WTC11 (cell line): ENCODE results near the gene SLC2A5.

ENCODE experiments used
- CTCF ChIP-seq: fragments of 200-600 bp; IDR thresholded peaks from 2 replicates; pipeline ENCODE4 v1.8.0; 2022; ENCODE audit warnings: antibody characterized with exemption
- E2F5 ChIP-seq: sonication (generic); formaldehyde crosslinking; IDR thresholded peaks from 2 replicates; pipeline ENCODE4 v1.8.1; 2022; ENCODE audit warnings: mild to moderate bottlenecking, moderate library complexity, missing genetic modification reagents

GRCh38 chr1:9031484-9032259 lies 37.8 kb downstream of the SLC2A5 start:
- TF ChIP-seq E2F5, result no peak
- TF ChIP-seq CTCF, result no peak
